HG02981 (cell line): ENCODE data around the gene PHLPP1.
"Not testable (repeated sequence)": the region's sequence is repeated elsewhere in the genome, so short reads cannot be mapped to it uniquely, and the experiment has no call there.

Experiments used
- ATAC-seq: cut with Tn5 transposase; IDR thresholded peaks from one replicate; pipeline ENCODE4 v1.9.1; 2021; ENCODE audit warnings: mild to moderate bottlenecking, moderate library complexity; ENCODE audit not compliant: unreplicated experiment

PHLPP1 gene

GRCh38 chr18:62807396-62807795 is 92.1 kb downstream of the PHLPP1 start:
- no peak for ATAC-seq

GRCh38 chr18:62808123-62808522 is 92.8 kb downstream of the PHLPP1 start:
- ATAC-seq, result no peak

GRCh38 chr18:62809445-62809844 is 94.1 kb downstream of the PHLPP1 start:
- ATAC-seq, result not testable (repeated sequence)

DNA sequence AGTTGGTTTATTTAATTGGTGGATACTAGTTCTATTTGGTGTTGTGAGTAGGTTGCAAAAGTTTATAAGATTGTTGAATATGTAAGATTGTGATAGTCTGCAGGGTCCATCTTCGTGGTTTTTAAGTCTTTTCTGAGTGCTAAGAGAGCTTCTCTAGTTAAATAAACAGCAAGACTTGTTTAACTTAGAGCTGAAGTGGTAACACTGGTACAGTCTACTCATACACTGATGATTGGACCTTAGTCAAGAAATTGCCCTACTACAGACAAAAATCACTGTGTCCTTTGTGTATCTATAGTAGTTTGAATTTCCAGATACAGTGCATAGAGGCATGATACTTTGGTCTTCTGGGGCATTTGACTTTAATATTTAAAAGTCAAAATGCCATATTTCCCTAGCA is 94.6 kb downstream of the PHLPP1 start:
- no peak for ATAC-seq

DNA sequence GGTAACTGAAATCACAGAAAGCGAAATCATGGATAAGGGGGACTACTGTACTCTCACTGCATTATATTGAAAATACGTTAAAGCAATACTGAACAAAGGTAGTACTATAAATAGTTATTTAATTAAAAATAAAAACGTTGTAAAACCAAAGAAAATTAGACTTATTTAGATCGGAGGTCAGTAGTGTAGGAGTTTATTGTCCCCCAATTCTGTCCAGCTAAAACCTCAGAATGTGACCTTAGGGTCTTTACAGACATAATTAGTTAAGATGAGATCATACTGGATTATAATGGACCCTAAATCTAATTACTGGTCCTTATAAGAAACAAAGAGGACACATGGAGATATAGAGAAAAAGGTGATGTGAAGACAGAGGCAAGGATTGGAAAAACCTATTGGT is 95.3 kb downstream of the PHLPP1 start:
- ATAC-seq, result no peak

GRCh38 chr18:62811674-62812073 is 96.3 kb downstream of the PHLPP1 start:
- no peak for ATAC-seq

DNA sequence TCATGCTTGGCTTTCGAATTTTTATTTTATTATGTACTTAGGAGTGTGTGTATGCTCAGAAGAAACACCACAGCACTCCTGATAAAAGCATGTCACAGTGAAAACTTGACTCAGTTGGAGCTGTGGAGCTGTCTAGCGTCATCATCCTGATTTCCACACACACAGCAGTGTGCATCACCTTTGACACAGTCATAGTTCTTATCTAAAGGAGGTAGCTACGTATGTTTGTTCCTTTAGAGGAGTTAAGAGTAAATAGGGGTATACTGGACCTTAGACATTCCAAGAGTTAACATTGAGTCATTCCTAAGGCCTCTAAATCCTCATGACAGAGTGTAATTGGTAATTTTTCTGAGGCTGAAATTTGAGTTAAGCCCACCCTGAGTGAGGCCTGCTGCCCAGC is 96.9 kb downstream of the PHLPP1 start:
- ATAC-seq, result no peak

DNA sequence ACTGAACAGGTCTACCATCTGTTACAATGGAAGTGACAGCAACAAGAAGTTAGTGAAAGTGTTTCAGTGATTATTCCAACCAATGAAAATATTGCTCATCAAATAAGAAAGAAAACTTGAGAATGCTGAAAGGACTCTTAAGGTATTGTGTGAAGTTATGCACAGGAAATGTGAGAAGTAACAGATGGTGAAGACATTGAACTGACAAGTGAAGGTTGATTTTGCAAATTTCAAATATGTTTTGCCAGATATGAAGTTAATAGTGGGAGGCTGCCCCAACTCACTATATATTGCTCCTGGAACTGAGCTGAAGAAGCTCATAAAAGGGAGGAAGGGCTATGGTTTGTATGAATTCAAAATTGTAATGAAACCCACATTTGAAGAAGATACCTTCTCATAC is 97.5 kb downstream of the PHLPP1 start:
- ATAC-seq, result no peak

DNA sequence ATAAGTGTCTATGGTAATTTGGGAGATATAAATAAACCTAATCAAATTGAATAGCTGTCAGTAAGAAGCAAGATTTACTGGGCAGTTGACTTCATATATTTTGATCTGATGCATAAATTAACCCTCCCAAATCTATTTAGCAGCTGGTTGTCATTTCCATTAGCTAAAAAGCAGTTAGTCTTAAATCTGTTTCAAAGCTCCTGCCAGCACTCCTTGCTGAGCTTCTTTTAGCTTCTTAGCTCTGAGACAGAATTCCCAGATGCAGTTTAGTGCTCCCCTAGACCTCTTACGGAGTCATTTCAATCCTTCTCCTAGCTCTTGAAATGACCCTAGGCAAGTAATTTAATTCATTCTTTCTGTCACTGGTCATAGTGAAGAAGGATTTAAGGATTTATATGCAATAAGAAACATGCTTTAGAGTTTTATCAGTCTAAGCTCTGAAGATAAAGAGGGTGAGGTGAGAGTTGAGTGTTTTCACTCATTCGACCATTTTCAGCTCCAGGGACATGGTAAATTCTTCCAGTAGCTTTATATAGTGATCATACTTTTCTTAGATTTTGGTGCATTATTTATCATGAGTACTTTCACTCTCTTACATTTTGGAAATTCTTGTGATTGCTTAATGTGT is 98.9 kb downstream of the PHLPP1 start:
- no peak for ATAC-seq

- ATAC-seq, result no peak
Measured at GRCh38 chr18:62825382-62825781, 110.0 kb downstream of the PHLPP1 start.

DNA sequence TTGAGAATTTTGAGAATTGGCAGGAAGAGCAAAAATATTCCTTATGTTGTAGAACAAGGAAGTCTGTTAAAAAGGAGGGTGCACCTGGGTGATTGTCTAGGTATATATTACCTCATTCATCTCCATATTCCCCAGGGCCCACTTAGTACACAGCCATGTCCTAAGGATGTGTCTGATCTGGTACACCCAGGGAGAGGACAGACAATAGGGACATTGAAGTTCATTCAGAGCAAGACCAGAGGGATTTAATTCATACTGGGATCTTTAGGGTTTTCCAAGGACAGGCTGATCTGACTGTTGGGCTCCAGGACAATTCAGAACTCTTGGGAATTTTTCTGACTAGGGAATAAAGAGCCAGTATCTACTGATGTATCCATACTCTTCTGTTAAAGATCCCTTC is 112.1 kb downstream of the PHLPP1 start:
- ATAC-seq, result no peak

GRCh38 chr18:62828091-62828640 is 112.8 kb downstream of the PHLPP1 start:
- no peak for ATAC-seq

DNA sequence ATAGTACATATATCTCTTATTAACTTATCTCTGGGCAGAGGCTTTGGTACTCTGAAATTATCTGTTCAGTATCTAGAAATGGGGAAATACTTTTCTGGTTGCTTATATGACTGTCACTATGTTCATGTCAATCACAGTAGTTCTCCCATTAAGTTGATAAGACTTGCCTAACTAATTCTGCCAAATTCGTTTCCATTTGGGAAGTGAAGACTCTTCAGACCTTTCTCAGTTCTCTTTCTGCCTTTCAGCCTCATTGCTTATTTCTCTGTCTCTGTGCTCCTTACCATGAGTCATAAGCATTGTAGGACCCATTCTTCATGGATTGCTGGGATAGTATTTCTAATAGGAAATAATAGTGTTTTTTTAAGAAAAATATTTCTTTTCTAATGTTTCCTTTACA is 113.5 kb downstream of the PHLPP1 start:
- ATAC-seq, result peak; percentile 37

- no peak for ATAC-seq
Measured at GRCh38 chr18:62829936-62830335, 114.6 kb downstream of the PHLPP1 start.

DNA sequence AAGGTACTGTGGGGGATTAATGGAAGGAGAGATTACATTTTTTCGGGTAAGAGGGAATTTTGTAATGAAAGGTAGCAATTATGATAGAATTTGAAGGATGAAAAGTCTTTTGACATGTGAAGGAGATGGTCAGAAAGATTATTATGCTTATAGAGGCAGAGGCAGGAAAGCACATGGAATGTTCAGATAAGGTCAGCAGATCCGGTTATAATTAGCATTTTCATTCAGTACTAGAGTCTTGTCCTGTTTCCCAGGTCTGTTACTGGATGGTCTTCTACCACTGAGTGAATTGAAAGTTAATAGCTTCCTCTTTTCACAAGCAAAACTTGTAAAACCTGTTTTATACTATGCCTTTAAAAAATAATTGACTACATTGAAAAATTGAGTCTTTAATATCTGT is 116.9 kb downstream of the PHLPP1 start:
- ATAC-seq, result peak; percentile 39

DNA sequence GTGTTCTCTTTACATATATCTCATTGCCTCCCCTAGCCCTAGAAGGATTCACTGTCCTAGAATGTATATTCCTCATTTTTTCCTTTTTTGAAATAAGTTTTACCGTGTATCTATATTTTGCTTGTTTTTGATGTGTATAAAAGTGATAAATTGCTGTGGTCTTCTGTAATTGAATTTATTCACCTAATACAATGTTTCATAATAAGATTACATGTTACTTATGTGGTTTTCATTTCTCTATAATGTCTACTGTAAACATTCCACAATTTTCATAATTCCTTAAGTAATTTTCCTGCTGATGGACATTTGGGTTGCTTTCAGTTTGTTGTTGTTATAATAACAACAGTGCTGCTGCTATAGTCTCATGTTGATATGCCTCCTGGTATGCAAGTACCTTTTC is 118.2 kb downstream of the PHLPP1 start:
- ATAC-seq, result no peak

DNA sequence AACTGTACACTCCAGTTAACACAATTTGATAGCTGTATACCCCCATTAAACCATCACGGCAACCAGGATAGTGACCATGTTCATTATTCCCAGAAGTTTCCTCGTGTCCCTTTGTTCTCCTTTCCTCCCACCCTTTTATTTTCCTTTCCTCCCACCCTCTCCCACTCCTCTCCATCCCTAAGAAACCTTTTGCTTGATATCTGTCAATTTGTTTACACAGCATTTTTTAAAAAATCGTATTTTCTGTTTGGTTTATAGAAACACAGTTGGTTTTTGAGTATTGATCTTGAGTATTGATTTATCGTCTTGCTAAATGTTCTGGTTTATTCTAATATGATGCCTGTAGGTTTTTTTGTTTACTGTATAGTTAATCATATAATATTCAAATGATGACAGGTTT is 119.4 kb downstream of the PHLPP1 start:
- ATAC-seq, result no peak

DNA sequence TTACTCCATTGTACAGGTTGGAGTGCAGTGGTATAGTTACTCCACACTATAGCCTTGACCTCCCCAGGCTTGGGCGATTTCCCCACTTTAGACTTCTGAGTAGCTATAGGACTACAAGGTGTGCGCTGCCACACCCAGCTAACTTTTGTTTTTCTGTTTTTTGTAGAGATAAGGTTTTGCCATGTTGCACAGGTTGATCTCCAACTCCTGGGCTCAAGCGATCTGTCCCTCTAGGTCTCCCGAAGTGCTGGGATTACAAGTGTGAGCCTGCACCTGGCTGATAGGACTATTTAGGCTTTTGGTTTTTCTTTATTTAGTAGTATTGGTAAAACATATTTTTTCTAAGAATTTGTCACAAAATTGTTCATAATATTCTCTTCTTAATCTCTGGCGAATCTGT is 121.7 kb downstream of the PHLPP1 start:
- no peak for ATAC-seq

- ATAC-seq, result peak; percentile 80
Measured at GRCh38 chr18:62838475-62839098, 123.2 kb downstream of the PHLPP1 start.

- ATAC-seq, result no peak
Measured at GRCh38 chr18:62839874-62840713, 124.8 kb downstream of the PHLPP1 start.

DNA sequence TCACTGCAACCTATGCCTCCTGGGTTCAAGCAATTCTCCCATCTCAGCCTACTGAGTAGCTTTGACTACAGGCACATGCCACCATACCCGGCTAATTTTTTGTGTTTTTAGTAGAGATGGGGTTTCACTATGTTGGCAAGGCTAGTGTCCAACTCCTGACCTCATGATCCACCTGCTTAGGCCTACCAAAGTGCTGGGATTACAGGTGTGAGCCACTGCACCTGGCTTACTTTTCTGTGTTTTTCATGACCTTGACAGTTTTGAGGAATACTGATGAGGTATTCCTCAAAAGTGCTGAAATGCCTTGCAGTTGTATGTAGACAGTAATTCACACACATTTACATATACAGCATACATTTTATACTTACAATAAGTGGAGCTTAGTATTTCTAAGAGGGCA is 126.1 kb downstream of the PHLPP1 start:
- no peak for ATAC-seq

DNA sequence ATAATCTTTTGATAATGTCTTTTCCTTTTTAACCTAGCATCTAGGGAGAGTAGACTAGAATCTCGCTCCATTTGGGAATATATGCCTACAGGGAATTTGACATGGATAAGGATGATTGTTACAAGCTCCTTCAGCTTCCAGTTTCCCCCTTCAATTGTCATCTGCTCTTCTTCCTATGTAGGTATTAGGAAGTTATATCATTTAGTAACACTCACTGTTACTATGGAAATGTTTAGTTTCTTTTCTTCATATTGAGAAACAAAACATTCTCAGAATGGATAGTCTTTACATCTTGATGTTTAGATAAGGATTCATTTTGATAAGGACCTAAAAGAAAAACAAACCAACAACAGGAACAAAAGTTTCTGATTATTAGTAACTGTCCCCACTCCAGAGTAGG is 127.6 kb downstream of the PHLPP1 start:
- ATAC-seq, result no peak
